RWPE2 (cell line): ENCODE results near the gene YARS1.

Experiments
- ATAC-seq: fragments of 200-7000 bp; cut with Tn5 transposase; 3 replicates; pipeline ENCODE4 v1.9.1; 2021; ENCODE audit warnings: low read depth
- DNase-seq: peaks from one replicate; pipeline ENCODE4 v3.0.0-alpha.2; 2020; ENCODE audit warnings: low spot score
- H3K27ac ChIP-seq: fragments of 450-650 bp; 2 replicates; pipeline ENCODE4 v1.5.1; 2017; ENCODE audit warnings: mild to moderate bottlenecking; ENCODE audit not compliant: poor library complexity, severe bottlenecking
- H3K27me3 ChIP-seq: fragments of 250-450 bp; sonication (Bioruptor Pico); 2 replicates; pipeline ENCODE4 v1.5.1; 2021; ENCODE audit warnings: mild to moderate bottlenecking, moderate library complexity; ENCODE audit not compliant: insufficient read depth, poor library complexity, severe bottlenecking
- H3K36me3 ChIP-seq: fragments of 250-450 bp; sonication (Bioruptor Pico); 2 replicates; pipeline ENCODE4 v1.5.1; 2020; ENCODE audit warnings: low read depth, mild to moderate bottlenecking, moderate library complexity
- H3K4me1 ChIP-seq: fragments of 250-450 bp; sonication (Bioruptor Pico); 2 replicates; pipeline ENCODE4 v1.5.1; 2021; ENCODE audit warnings: mild to moderate bottlenecking, moderate library complexity; ENCODE audit not compliant: insufficient read depth, poor library complexity, severe bottlenecking
- H3K4me3 ChIP-seq: fragments of 250-450 bp; sonication (Bioruptor Pico); 2 replicates; pipeline ENCODE4 v1.5.1; 2021; ENCODE audit warnings: mild to moderate bottlenecking, moderate library complexity; ENCODE audit not compliant: severe bottlenecking
- H3K9me3 ChIP-seq: fragments of 250-450 bp; sonication (Bioruptor Pico); 2 replicates; pipeline ENCODE4 v1.5.1; 2021; ENCODE audit warnings: mild to moderate bottlenecking, moderate library complexity; ENCODE audit not compliant: severe bottlenecking
- CTCF ChIP-seq: fragments of 450-650 bp; IDR thresholded peaks from one replicate; pipeline ENCODE4 v1.5.1; 2017; ENCODE audit warnings: mild to moderate bottlenecking, moderate library complexity; ENCODE audit not compliant: poor library complexity, severe bottlenecking

The YARS1 gene

GRCh38 chr1:32817815-32818786 lies 943 bp upstream of the YARS1 start:
- DNase-seq (peak; percentile 47), ATAC-seq (peak; percentile 24)
- Histone ChIP-seq H3K27ac (peak overlapping the region; percentile 84), H3K27me3 (no peaks in the 10 kb centered on the region), H3K36me3 (peaks cover 47% of the 10 kb centered on the region), H3K9me3 (no peaks in the 10 kb centered on the region), H3K4me1 (peaks cover 12% of the 10 kb centered on the region), H3K4me3 (peak overlapping the region; percentile 95)
- TF ChIP-seq CTCF, result no peak

- no peak for TF ChIP-seq CTCF
- Histone ChIP-seq H3K27me3 (no peaks in the 10 kb centered on the region), H3K36me3 (peaks cover 58% of the 10 kb centered on the region), H3K4me3 (peak overlapping the region; percentile 95), H3K27ac (peak overlapping the region; percentile 84), H3K9me3 (no peaks in the 10 kb centered on the region), H3K4me1 (peaks cover 12% of the 10 kb centered on the region)
- DNase-seq (no peak), ATAC-seq (peak; percentile 22)
Observed at GRCh38 chr1:32816676-32817158, 441 bp downstream of the YARS1 start.

- Histone ChIP-seq H3K27me3 (no peaks in the 10 kb centered on the region), H3K4me3 (no peak overlapping the region), H3K36me3 (peaks cover 78% of the 10 kb centered on the region), H3K9me3 (no peaks in the 10 kb centered on the region), H3K4me1 (peaks cover 12% of the 10 kb centered on the region), H3K27ac (no peak overlapping the region)
- no peak for TF ChIP-seq CTCF
- DNase-seq, result no peak
- no peak for ATAC-seq
Observed at GRCh38 chr1:32813941-32814739, 3.0 kb downstream of the YARS1 start.

GRCh38 chr1:32811917-32812316 lies 5.2 kb downstream of the YARS1 start:
- Histone ChIP-seq H3K36me3 (peaks cover 99% of the 10 kb centered on the region), H3K4me3 (no peak overlapping the region)
- ATAC-seq, result no peak

More at GRCh38 chr1:32811917-32812316, 5.2 kb downstream of the YARS1 start:
- no peak for TF ChIP-seq CTCF
- H3K27me3 ChIP-seq, result no peaks in the 10 kb centered on the region
- no peak overlapping the region for H3K27ac ChIP-seq
- H3K4me1 ChIP-seq, result peaks cover 10% of the 10 kb centered on the region
- H3K9me3 ChIP-seq, result no peaks in the 10 kb centered on the region
- DNase-seq, result no peak
